ENCODE measurements around the gene CHST5. TPM values are rescaled to one million over a fixed set of nuclear protein-coding genes. Genes with fewer than 3 reads are reported as not detected.
"Not testable (repeated sequence)": the region's sequence is repeated elsewhere in the genome, so short reads cannot be mapped to it uniquely, and the experiment has no call there.

Gene CHST5
- polyA plus RNA-seq, 1 donor (not counting 4 experiments of a cell fraction or from before 2014, with no cell fraction given): 0.12 TPM

DNA sequence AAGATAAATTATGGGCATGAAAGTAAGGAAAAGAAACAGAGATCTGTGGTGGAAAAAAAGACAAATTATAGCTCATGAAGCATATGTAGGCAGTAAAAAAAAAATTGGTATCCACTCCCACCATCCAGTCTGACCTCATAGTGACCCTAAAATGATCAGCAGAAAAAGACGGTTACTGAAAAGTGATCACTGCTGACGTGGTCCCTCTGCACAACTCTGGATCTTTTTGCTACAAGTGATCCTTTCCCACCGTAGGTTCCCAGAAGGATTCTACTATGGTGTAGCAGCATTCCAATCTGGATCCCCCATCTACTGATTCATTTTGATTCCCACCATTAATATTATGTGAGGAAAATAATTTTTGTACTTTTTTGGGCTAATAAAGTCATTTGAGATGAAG lies 29.8 kb downstream of the CHST5 start:
- no peaks in the 10 kb centered on the region for H3K36me3 ChIP-seq (ENCODE audit: control insufficient read depth in 2 of 2, extremely low read depth in 1 of 2, insufficient read depth in 2 of 2, low read length in 2 of 2)
- no peak overlapping the region for H3K4me3 ChIP-seq (ENCODE audit: control insufficient read depth in 2 of 3, extremely low read depth in 1 of 3, insufficient read depth in 2 of 3, low read depth in 1 of 3, low read length in 3 of 3)
- H3K4me1 ChIP-seq (ENCODE audit: control insufficient read depth, extremely low read depth, insufficient read depth, low read length): peaks cover 30% of the 10 kb centered on the region
- peak overlapping the region; percentile 55 for H3K27ac ChIP-seq (ENCODE audit: control insufficient read depth, insufficient read depth, low read length)
- no peak overlapping the region for H3K9ac ChIP-seq (ENCODE audit: control insufficient read depth, extremely low read depth, insufficient read depth, low read length)
- dilution Hi-C loops (cut with MboI; ENCODE audit: extremely low pct_ligation_motif_present, low sequenced_read_pairs): no loop called here
- H3K79me2 ChIP-seq (ENCODE audit: control insufficient read depth, insufficient read depth, low read length): no peaks in the 10 kb centered on the region
- H2AFZ ChIP-seq (ENCODE audit: control insufficient read depth, low read length): peak overlapping the region; percentile 29
- no peak for FAIRE-seq
- no peaks in the 10 kb centered on the region for H3K9me3 ChIP-seq (ENCODE audit: control insufficient read depth, low read depth, low read length)
- peak overlapping the region; percentile 29 for H3K4me2 ChIP-seq (ENCODE audit: control insufficient read depth, extremely low read depth, insufficient read depth, low read depth, low read length)
- no peak for TF ChIP-seq EZH2 (IDR thresholded peaks at IDR 0.05; ENCODE audit: low read length)
- TF ChIP-seq CTCF (optimal IDR thresholded peaks at IDR 0.05 in 1 of 3, IDR thresholded peaks at IDR 0.05 in 1 of 3, conservative IDR thresholded peaks at IDR 0.05 in 1 of 3; ENCODE audit: extremely low read depth in 1 of 3, insufficient read depth in 2 of 3, low read length in 3 of 3): no peak
- no peaks in the 10 kb centered on the region for H3K9me1 ChIP-seq (ENCODE audit: control insufficient read depth, extremely low read depth, insufficient read depth, low read length)
- H3K27me3 ChIP-seq (ENCODE audit: control insufficient read depth, extremely low read depth, insufficient read depth, low read length): no peaks in the 10 kb centered on the region
- DNase-seq (ENCODE audit: low read depth, low spot score): no peak
- no peaks in the 10 kb centered on the region for H4K20me1 ChIP-seq (ENCODE audit: control insufficient read depth, extremely low read depth, insufficient read depth, low read length)

DNA sequence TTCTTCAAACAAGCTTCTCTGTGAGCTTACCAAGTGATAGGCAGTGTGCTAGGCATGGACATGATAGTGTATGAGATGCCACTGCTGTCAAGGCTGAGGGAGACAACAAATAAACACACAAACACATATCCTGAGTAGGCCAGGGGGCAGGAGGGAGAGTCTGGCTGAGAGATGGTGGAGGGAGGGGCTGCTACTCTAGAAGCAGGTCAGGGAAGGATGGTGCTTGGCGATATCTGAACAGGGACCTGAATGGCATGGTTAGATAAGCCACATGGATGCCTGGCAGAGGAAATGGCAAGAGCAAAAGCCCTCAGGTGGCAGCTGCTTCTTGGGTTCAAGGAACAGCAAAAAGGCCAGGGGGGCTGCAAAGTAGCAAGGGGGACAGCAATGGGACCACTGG lies 32.1 kb downstream of the CHST5 start:
- TF ChIP-seq EZH2 (IDR thresholded peaks at IDR 0.05; ENCODE audit: low read length): no peak
- Histone ChIP-seq H3K79me2 (ENCODE audit: control insufficient read depth, insufficient read depth, low read length) (no peaks in the 10 kb centered on the region), H3K9ac (ENCODE audit: control insufficient read depth, extremely low read depth, insufficient read depth, low read length) (no peak overlapping the region), H3K27me3 (ENCODE audit: control insufficient read depth, extremely low read depth, insufficient read depth, low read length) (no peaks in the 10 kb centered on the region), H3K4me1 (ENCODE audit: control insufficient read depth, extremely low read depth, insufficient read depth, low read length) (peaks cover 27% of the 10 kb centered on the region), H3K27ac (ENCODE audit: control insufficient read depth, insufficient read depth, low read length) (no peak overlapping the region), H3K36me3 (ENCODE audit: control insufficient read depth in 2 of 2, extremely low read depth in 1 of 2, insufficient read depth in 2 of 2, low read length in 2 of 2) (no peaks in the 10 kb centered on the region), H3K9me1 (ENCODE audit: control insufficient read depth, extremely low read depth, insufficient read depth, low read length) (no peaks in the 10 kb centered on the region), H2AFZ (ENCODE audit: control insufficient read depth, low read length) (no peak overlapping the region), H3K4me2 (ENCODE audit: control insufficient read depth, extremely low read depth, insufficient read depth, low read depth, low read length) (no peak overlapping the region), H4K20me1 (ENCODE audit: control insufficient read depth, extremely low read depth, insufficient read depth, low read length) (no peaks in the 10 kb centered on the region), H3K9me3 (ENCODE audit: control insufficient read depth, low read depth, low read length) (no peaks in the 10 kb centered on the region), H3K4me3 (ENCODE audit: control insufficient read depth in 2 of 3, extremely low read depth in 1 of 3, insufficient read depth in 2 of 3, low read depth in 1 of 3, low read length in 3 of 3) (no peak overlapping the region)
- dilution Hi-C loops (cut with MboI; ENCODE audit: extremely low pct_ligation_motif_present, low sequenced_read_pairs): no loop called here
- FAIRE-seq (no peak), DNase-seq (ENCODE audit: low read depth, low spot score) (no peak)

- no peak for DNase-seq (ENCODE audit: low read depth, low spot score)
- H3K36me3 ChIP-seq (ENCODE audit: control insufficient read depth in 2 of 2, extremely low read depth in 1 of 2, insufficient read depth in 2 of 2, low read length in 2 of 2): no peaks in the 10 kb centered on the region
- no peak overlapping the region for H2AFZ ChIP-seq (ENCODE audit: control insufficient read depth, low read length)
- peaks cover 27% of the 10 kb centered on the region for H3K4me1 ChIP-seq (ENCODE audit: control insufficient read depth, extremely low read depth, insufficient read depth, low read length)
- no peak for TF ChIP-seq EZH2 (IDR thresholded peaks at IDR 0.05; ENCODE audit: low read length)
- TF ChIP-seq CTCF (optimal IDR thresholded peaks at IDR 0.05 in 1 of 3, IDR thresholded peaks at IDR 0.05 in 1 of 3, conservative IDR thresholded peaks at IDR 0.05 in 1 of 3; ENCODE audit: extremely low read depth in 1 of 3, insufficient read depth in 2 of 3, low read length in 3 of 3): no peak
- H3K79me2 ChIP-seq (ENCODE audit: control insufficient read depth, insufficient read depth, low read length): no peaks in the 10 kb centered on the region
- no peaks in the 10 kb centered on the region for H3K9me1 ChIP-seq (ENCODE audit: control insufficient read depth, extremely low read depth, insufficient read depth, low read length)
- no peak overlapping the region for H3K4me3 ChIP-seq (ENCODE audit: control insufficient read depth in 2 of 3, extremely low read depth in 1 of 3, insufficient read depth in 2 of 3, low read depth in 1 of 3, low read length in 3 of 3)
- no peak overlapping the region for H3K27ac ChIP-seq (ENCODE audit: control insufficient read depth, insufficient read depth, low read length)
- dilution Hi-C loops (cut with MboI; ENCODE audit: extremely low pct_ligation_motif_present, low sequenced_read_pairs): no loop called here
- no peak overlapping the region for H3K9ac ChIP-seq (ENCODE audit: control insufficient read depth, extremely low read depth, insufficient read depth, low read length)
- H3K9me3 ChIP-seq (ENCODE audit: control insufficient read depth, low read depth, low read length): no peaks in the 10 kb centered on the region
- no peaks in the 10 kb centered on the region for H3K27me3 ChIP-seq (ENCODE audit: control insufficient read depth, extremely low read depth, insufficient read depth, low read length)
- peak overlapping the region; percentile 6 for H3K4me2 ChIP-seq (ENCODE audit: control insufficient read depth, extremely low read depth, insufficient read depth, low read depth, low read length)
- H4K20me1 ChIP-seq (ENCODE audit: control insufficient read depth, extremely low read depth, insufficient read depth, low read length): no peaks in the 10 kb centered on the region
- no peak for FAIRE-seq
Observed at GRCh38 chr16:75502916-75503605, 32.8 kb downstream of the CHST5 start.

- Histone ChIP-seq H3K4me1 (ENCODE audit: control insufficient read depth, extremely low read depth, insufficient read depth, low read length) (peaks cover 26% of the 10 kb centered on the region), H2AFZ (ENCODE audit: control insufficient read depth, low read length) (peak overlapping the region; percentile 13)
- H3K9me3 ChIP-seq (ENCODE audit: control insufficient read depth, low read depth, low read length); H3K27ac ChIP-seq (ENCODE audit: control insufficient read depth, insufficient read depth, low read length); dilution Hi-C loops (cut with MboI; ENCODE audit: extremely low pct_ligation_motif_present, low sequenced_read_pairs); H3K79me2 ChIP-seq (ENCODE audit: control insufficient read depth, insufficient read depth, low read length); DNase-seq (ENCODE audit: low read depth, low spot score); H4K20me1 ChIP-seq (ENCODE audit: control insufficient read depth, extremely low read depth, insufficient read depth, low read length); FAIRE-seq; H3K9ac ChIP-seq (ENCODE audit: control insufficient read depth, extremely low read depth, insufficient read depth, low read length); H3K36me3 ChIP-seq (ENCODE audit: control insufficient read depth in 2 of 2, extremely low read depth in 1 of 2, insufficient read depth in 2 of 2, low read length in 2 of 2); H3K4me3 ChIP-seq (ENCODE audit: control insufficient read depth in 2 of 3, extremely low read depth in 1 of 3, insufficient read depth in 2 of 3, low read depth in 1 of 3, low read length in 3 of 3); H3K9me1 ChIP-seq (ENCODE audit: control insufficient read depth, extremely low read depth, insufficient read depth, low read length); H3K27me3 ChIP-seq (ENCODE audit: control insufficient read depth, extremely low read depth, insufficient read depth, low read length); H3K4me2 ChIP-seq (ENCODE audit: control insufficient read depth, extremely low read depth, insufficient read depth, low read depth, low read length): not testable (repeated sequence)
Observed at GRCh38 chr16:75501820-75502219, 34.1 kb downstream of the CHST5 start.
